Thyroid gland (tissue), 4 donors: ENCODE data around the gene BICD2. TPM values are rescaled to one million over a fixed set of nuclear protein-coding genes. Genes with fewer than 3 reads are reported as not detected.

Experiments used
- DNase-seq, 2 donors: peaks; one replicate each; pipeline ENCODE4 v3.0.0-alpha.2; 2019
- H3K27ac ChIP-seq, 3 donors: fragments of 200-600 bp; sonication (generic); 1 replicate in 2 of 3; 2 replicates in 1 of 3; pipeline ENCODE4 v1.5.1; 2016 to 2019; ENCODE audit warnings: mild to moderate bottlenecking in 1 of 3, moderate library complexity in 1 of 3
- H3K27me3 ChIP-seq: fragments of 200-600 bp; sonication (generic); one replicate; pipeline ENCODE4 v1.5.1; 2019
- H3K36me3 ChIP-seq, 2 donors: fragments of 200-600 bp; sonication (generic); one replicate each; pipeline ENCODE4 v1.5.1; 2016 to 2019
- H3K4me1 ChIP-seq, 2 donors: fragments of 200-600 bp; sonication (generic); one replicate each; pipeline ENCODE4 v1.5.1; 2017 to 2019
- H3K4me3 ChIP-seq, 3 donors: fragments of 200-600 bp; sonication (generic); replicated peaks in 1 of 3; 1 replicate in 2 of 3; 2 replicates in 1 of 3; pipeline ENCODE4 v1.5.1; 2016; ENCODE audit warnings: mild to moderate bottlenecking in 1 of 3
- H3K9me3 ChIP-seq: fragments of 200-600 bp; sonication (generic); one replicate; pipeline ENCODE4 v1.5.1; 2017
- POLR2A ChIP-seq, 2 donors: fragments of 450-650 bp; IDR thresholded peaks; one replicate each; pipeline ENCODE4 v1.6.1; 2017; ENCODE audit warnings: antibody characterized with exemption in 2 of 2, mild to moderate bottlenecking in 2 of 2, moderate library complexity in 1 of 2
- WGBS, 2 donors: methylation state at CpG; one replicate each; pipeline ENCODE4 v1.1.5; 2017; 5-methylcytosine and 5-hydroxymethylcytosine counted together
- intact Hi-C: fragments of 100-400 bp; cut with DNase I; formaldehyde crosslinking; loops from one replicate; pipeline ENCODE4 v1.15.1; 2023
- total RNA-seq, 4 donors: library from RNA; depleted of rRNA; stranded (reverse); fragments of >200 nt; gene quantifications; one replicate each; pipeline ENCODE4 v1.2.3, GENCODE V29; 2016
- TF ChIP-seq, protein P1 (sequence below), 6 experiments: fragments of 200-600 bp in 3 of 6; fragments of 450-650 bp in 3 of 6; sonication (generic) in 3 of 6; IDR thresholded peaks; one replicate each; pipeline ENCODE4 v1.5.1; 2016 to 2019; ENCODE audit warnings: antibody characterized with exemption in 6 of 6, mild to moderate bottlenecking in 2 of 6, inconsistent platforms in 1 of 6, moderate library complexity in 1 of 6

BICD2 gene
- total RNA-seq, 4 donors from 2014 or later = 26.1 to 33.3 (median 28.2) TPM

DNA sequence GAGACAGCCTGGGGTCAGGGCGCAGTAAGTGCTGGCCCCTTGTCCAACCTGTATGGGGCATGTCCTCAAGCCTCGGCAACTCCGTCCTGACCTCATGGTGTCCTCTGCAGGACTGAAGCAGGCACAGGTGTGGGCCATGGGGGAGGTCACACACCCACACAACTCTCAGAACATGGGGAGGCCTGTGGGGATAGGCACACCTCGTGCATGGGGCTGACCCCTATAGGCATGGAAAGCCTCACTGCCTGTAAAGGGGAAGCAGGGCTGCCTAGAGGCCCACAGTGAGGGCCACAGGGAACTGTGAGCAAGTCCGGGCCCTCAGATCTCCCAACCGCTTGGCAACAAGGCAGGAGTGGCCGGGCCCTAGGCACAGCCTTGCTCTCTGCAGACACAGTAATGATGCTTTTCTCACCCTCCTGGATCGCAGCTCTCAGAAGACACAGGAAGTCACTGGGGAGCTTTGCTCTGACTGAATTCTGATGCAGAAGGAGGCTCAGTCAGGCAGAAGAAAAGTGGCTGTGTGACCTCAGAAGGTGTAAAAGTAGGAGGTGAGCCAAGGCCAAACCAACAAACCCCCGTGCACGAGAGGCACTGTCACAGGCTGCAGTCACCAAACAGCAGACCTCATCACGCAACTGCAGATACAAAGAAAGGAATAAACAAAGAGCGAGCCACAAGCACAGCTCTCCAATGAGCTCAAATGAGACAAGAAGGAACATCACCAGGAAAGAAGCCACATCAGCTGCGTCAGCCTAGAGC, 100.1 kb downstream of the BICD2 start:
- Histone ChIP-seq H3K9me3 (no peaks in the 10 kb centered on the region), H3K27ac (no peak overlapping the region), H3K4me3 (no peak overlapping the region), H3K4me1 (peaks cover 5 to 22% of the 10 kb centered on the region in 2 donors), H3K27me3 (no peaks in the 10 kb centered on the region), H3K36me3 (no peaks in the 10 kb centered on the region)
- TF ChIP-seq, protein P1, sequence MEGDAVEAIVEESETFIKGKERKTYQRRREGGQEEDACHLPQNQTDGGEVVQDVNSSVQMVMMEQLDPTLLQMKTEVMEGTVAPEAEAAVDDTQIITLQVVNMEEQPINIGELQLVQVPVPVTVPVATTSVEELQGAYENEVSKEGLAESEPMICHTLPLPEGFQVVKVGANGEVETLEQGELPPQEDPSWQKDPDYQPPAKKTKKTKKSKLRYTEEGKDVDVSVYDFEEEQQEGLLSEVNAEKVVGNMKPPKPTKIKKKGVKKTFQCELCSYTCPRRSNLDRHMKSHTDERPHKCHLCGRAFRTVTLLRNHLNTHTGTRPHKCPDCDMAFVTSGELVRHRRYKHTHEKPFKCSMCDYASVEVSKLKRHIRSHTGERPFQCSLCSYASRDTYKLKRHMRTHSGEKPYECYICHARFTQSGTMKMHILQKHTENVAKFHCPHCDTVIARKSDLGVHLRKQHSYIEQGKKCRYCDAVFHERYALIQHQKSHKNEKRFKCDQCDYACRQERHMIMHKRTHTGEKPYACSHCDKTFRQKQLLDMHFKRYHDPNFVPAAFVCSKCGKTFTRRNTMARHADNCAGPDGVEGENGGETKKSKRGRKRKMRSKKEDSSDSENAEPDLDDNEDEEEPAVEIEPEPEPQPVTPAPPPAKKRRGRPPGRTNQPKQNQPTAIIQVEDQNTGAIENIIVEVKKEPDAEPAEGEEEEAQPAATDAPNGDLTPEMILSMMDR (IDR thresholded peaks at IDR 0.05) = no peak
- TF ChIP-seq POLR2A (IDR thresholded peaks at IDR 0.05) = no peak
- DNase-seq = peak in 1 of 2 donors; percentile 7
- WGBS, 2 donors = 71 to 73% methylated on average over 12 to 13 of the region's 13 CpGs
- intact Hi-C loops = loop anchor here (5.0 kb wide), 1 partner anchor 103 kb away; no protein-coding TSS in a partner anchor

DNA sequence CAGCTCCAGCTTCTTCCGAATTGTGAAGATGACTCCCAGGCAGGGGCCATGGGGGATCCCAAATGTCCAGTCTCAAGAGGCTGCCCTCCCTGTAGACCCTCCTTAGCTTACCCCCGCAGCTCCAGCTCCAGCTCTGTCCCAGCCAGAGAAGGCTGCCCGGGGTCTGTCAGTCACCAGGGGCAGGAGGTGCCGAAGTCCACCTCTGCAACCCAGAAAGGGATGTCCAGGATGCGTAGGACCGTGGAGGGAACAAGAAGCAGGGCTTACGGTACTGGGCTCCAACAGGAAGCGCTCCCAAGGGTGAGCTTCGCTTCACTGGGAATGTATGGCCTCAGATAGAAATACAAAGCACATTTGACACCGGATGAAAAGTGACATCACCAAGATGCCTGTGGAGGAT, 100.7 kb downstream of the BICD2 start:
- WGBS, 2 donors = 95 to 97% methylated on average over 10 of the region's 10 CpGs
- intact Hi-C loops = no loop called here
- H3K9me3 ChIP-seq = no peaks in the 10 kb centered on the region
- H3K4me3 ChIP-seq = no peak overlapping the region
- no peaks in the 10 kb centered on the region for H3K36me3 ChIP-seq
- DNase-seq = no peak
- peaks cover 2 to 18% of the 10 kb centered on the region in 2 donors for H3K4me1 ChIP-seq
- H3K27ac ChIP-seq = no peak overlapping the region
- no peaks in the 10 kb centered on the region for H3K27me3 ChIP-seq
- TF ChIP-seq POLR2A (IDR thresholded peaks at IDR 0.05) = no peak

DNA sequence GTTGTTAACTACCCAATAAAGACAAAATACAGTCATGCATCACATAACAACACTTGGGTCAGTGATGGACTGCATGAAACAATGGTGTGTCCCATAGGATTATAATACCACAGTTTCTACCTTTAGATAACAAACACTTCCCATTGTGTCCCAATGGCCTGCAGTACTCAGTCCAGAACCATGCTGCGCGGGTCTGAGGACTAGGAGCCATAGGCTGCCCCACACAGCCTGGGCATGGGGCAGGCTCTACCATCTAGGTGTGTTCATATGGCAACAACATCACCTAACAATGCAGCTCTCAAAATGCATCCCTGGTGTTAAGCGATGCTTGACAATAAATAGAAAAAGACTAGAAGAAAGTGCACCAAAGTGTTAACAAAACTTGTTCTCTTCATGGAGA, 101.5 kb downstream of the BICD2 start:
- Histone ChIP-seq H3K4me1 (peaks cover 0 to 11% of the 10 kb centered on the region in 2 donors), H3K27ac (no peak overlapping the region), H3K9me3 (no peaks in the 10 kb centered on the region), H3K4me3 (no peak overlapping the region), H3K36me3 (peaks cover 0 to 2% of the 10 kb centered on the region in 2 donors), H3K27me3 (no peaks in the 10 kb centered on the region)
- WGBS, 2 donors = 98 to 100% methylated on average over 3 of the region's 3 CpGs
- DNase-seq = no peak
- TF ChIP-seq, protein P1 (IDR thresholded peaks at IDR 0.05) = no peak
- no peak for TF ChIP-seq POLR2A (IDR thresholded peaks at IDR 0.05)
- intact Hi-C loops = no loop called here

DNA sequence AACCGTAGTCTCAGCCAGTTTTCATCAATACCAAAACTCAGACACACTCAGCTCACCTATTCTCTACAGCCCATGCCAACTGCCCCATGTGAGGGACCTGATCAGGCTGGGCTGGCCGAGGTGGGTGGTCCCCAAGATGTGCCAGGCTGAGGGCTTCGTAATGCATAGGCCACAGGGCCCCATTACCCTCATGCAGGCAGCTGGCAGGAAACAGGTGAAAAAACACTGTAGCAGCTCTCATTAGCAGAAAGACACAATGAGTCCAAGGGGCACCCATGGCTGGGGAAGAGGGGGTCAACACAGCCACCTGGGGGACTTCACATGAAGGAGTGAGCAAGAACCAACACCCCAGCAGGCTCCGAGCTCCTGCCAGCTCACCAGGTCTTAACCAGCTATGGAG, 102.9 kb downstream of the BICD2 start:
- no peak for TF ChIP-seq POLR2A (IDR thresholded peaks at IDR 0.05)
- TF ChIP-seq, protein P1 (IDR thresholded peaks at IDR 0.05) = no peak
- H3K27ac ChIP-seq = no peak overlapping the region
- peaks cover 0 to 8% of the 10 kb centered on the region in 2 donors for H3K36me3 ChIP-seq
- 81 to 90% methylated on average over 4 of the region's 4 CpGs for WGBS, 2 donors
- H3K4me1 ChIP-seq = peaks cover 0 to 11% of the 10 kb centered on the region in 2 donors
- no peaks in the 10 kb centered on the region for H3K9me3 ChIP-seq
- H3K4me3 ChIP-seq = no peak overlapping the region
- no peak for DNase-seq
- intact Hi-C loops = no loop called here
- H3K27me3 ChIP-seq = no peaks in the 10 kb centered on the region

Other genes with a start within 250 kb of the BICD2 start
- 10 to 100 TPM in 3 of 4 donors, 1 to 10 TPM in 1; 4.9 to 15.2 (median 12.6) TPM for gene ECM2, start 228.8 kb downstream of the BICD2 start, total RNA-seq
- gene IPPK, start 94.7 kb downstream of the BICD2 start, total RNA-seq = 10 to 100 TPM in 2 of 4 donors, 1 to 10 TPM in 2; 6.3 to 12.2 (median 10.2) TPM
- 10 to 100 TPM; 18.5 to 28.4 (median 19.4) TPM for gene ZNF484, start 113.2 kb upstream of the BICD2 start, total RNA-seq
- gene FGD3, start 182.7 kb upstream of the BICD2 start, total RNA-seq = 1 to 10 TPM; 5.2 to 6.6 (median 5.6) TPM